MM.1S (cell line): ENCODE measurements around the gene RABEP1.

Source experiments
- DNase-seq: peaks from one replicate; pipeline ENCODE4 v3.0.0-alpha.2; 2015
- H2AFZ ChIP-seq: fragments of 300-600 bp; sonication (generic); 2 replicates; pipeline ENCODE4 v1.6.0; 2016; ENCODE audit warnings: antibody characterized with exemption, low read length
- H3F3A ChIP-seq: fragments of 300-600 bp; sonication (generic); 2 replicates; pipeline ENCODE4 v1.6.1; 2016; ENCODE audit warnings: mild to moderate bottlenecking, antibody characterized with exemption, low read length, moderate library complexity, mixed read lengths; ENCODE audit not compliant: insufficient read depth
- H3K27ac ChIP-seq: fragments of 300-600 bp; sonication (generic); 2 replicates; pipeline ENCODE4 v1.5.1; 2016; ENCODE audit warnings: mild to moderate bottlenecking, low read length
- H3K27me3 ChIP-seq: fragments of 300-600 bp; sonication (generic); replicated peaks from 2 replicates; pipeline ENCODE4 v1.6.0; 2016; ENCODE audit warnings: low read length; ENCODE audit not compliant: insufficient read depth
- H3K36me3 ChIP-seq: fragments of 300-600 bp; sonication (generic); replicated peaks from 2 replicates; pipeline ENCODE4 v1.6.1; 2016; ENCODE audit warnings: mild to moderate bottlenecking, low read length, mixed read lengths; ENCODE audit not compliant: insufficient read depth
- H3K4me1 ChIP-seq: fragments of 300-600 bp; sonication (generic); 2 replicates; pipeline ENCODE4 v1.6.1; 2016; ENCODE audit warnings: low read length, mixed read lengths
- H3K4me2 ChIP-seq: fragments of 300-600 bp; sonication (generic); 2 replicates; pipeline ENCODE4 v1.6.0; 2016; ENCODE audit warnings: low read depth, low read length
- H3K4me3 ChIP-seq: fragments of 300-600 bp; sonication (generic); 2 replicates; pipeline ENCODE4 v1.5.1; 2016; ENCODE audit warnings: low read length, mixed read lengths
- H3K79me2 ChIP-seq: fragments of 300-600 bp; sonication (generic); 2 replicates; pipeline ENCODE4 v1.6.1; 2016; ENCODE audit warnings: mixed run types, low read length, mixed read lengths
- H3K9ac ChIP-seq: fragments of 300-600 bp; sonication (generic); 2 replicates; pipeline ENCODE4 v1.6.1; 2016; ENCODE audit warnings: low read length, mixed read lengths
- H3K9me2 ChIP-seq: fragments of 300-600 bp; sonication (generic); replicated peaks from 2 replicates; pipeline ENCODE4 v1.6.1; 2016; ENCODE audit warnings: mild to moderate bottlenecking, low read length, mixed read lengths; ENCODE audit not compliant: insufficient read depth
- H3K9me3 ChIP-seq: fragments of 300-600 bp; sonication (generic); replicated peaks from 2 replicates; pipeline ENCODE4 v1.6.1; 2016; ENCODE audit warnings: mild to moderate bottlenecking, low read length, mixed read lengths; ENCODE audit not compliant: insufficient read depth
- H4K20me1 ChIP-seq: fragments of 300-600 bp; sonication (generic); 2 replicates; pipeline ENCODE4 v1.6.1; 2016; ENCODE audit warnings: mild to moderate bottlenecking, low read length, moderate library complexity, mixed read lengths; ENCODE audit not compliant: insufficient read depth
- EZH2 ChIP-seq: fragments of 300-600 bp; sonication (generic); optimal IDR thresholded peaks from 2 replicates; pipeline ENCODE3; 2017; ENCODE audit warnings: low read depth, mild to moderate bottlenecking, antibody characterized with exemption, low read length, mixed read lengths
- EZH2phosphoT487 ChIP-seq: fragments of 300-600 bp; sonication (generic); IDR thresholded peaks from 2 replicates; pipeline ENCODE4 v1.6.1; 2018; ENCODE audit warnings: antibody characterized with exemption, low read length
- TF ChIP-seq, protein P1 (sequence below): fragments of 300-600 bp; sonication (generic); IDR thresholded peaks from 2 replicates; pipeline ENCODE4 v1.5.1; 2016; ENCODE audit warnings: antibody characterized with exemption, low read length, mixed read lengths

Gene RABEP1

DNA sequence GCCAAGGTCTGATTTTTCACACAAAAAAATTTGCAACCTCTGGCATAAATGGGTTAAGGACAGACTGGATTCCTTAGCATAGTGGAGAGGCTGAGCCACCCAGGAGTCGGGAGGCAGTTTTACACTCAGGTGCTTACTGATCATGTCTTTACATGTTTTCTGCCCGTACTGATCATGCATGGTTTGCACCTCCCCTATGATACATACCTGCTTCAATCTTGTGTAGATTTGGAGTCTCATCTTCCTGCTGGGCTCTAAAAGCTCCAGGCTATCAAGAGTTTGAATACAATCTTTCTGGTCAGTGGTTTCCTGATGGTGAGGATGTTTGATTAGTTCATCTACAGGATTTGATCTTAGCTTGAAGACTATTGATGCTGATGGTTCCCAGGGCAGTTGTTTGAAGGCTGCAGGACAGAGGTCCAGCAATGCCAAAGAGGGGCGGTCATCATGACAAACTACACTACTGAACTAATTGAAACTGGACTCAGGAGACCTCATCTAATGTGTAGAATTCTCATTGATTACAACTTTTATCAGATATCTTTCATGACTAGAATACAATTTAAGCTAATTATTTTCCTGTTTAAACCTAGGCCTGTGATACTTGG, 150.0 kb downstream of the RABEP1 start:
- H3K4me3 ChIP-seq: no peak overlapping the region
- H3K9ac ChIP-seq: no peak overlapping the region
- DNase-seq: no peak
- H3K9me3 ChIP-seq: no peaks in the 10 kb centered on the region
- H4K20me1 ChIP-seq: no peaks in the 10 kb centered on the region
- no peak overlapping the region for H3K4me2 ChIP-seq
- no peaks in the 10 kb centered on the region for H3K9me2 ChIP-seq
- no peak overlapping the region for H2AFZ ChIP-seq
- peaks cover 37% of the 10 kb centered on the region for H3K79me2 ChIP-seq
- H3K4me1 ChIP-seq: no peaks in the 10 kb centered on the region
- H3F3A ChIP-seq: peaks cover 21% of the 10 kb centered on the region
- H3K27me3 ChIP-seq: no peaks in the 10 kb centered on the region
- no peak overlapping the region for H3K27ac ChIP-seq
- H3K36me3 ChIP-seq: peaks cover 19% of the 10 kb centered on the region
- TF ChIP-seq EZH2phosphoT487: no peak
- no peak for TF ChIP-seq EZH2
- TF ChIP-seq, protein P1, sequence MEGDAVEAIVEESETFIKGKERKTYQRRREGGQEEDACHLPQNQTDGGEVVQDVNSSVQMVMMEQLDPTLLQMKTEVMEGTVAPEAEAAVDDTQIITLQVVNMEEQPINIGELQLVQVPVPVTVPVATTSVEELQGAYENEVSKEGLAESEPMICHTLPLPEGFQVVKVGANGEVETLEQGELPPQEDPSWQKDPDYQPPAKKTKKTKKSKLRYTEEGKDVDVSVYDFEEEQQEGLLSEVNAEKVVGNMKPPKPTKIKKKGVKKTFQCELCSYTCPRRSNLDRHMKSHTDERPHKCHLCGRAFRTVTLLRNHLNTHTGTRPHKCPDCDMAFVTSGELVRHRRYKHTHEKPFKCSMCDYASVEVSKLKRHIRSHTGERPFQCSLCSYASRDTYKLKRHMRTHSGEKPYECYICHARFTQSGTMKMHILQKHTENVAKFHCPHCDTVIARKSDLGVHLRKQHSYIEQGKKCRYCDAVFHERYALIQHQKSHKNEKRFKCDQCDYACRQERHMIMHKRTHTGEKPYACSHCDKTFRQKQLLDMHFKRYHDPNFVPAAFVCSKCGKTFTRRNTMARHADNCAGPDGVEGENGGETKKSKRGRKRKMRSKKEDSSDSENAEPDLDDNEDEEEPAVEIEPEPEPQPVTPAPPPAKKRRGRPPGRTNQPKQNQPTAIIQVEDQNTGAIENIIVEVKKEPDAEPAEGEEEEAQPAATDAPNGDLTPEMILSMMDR: no peak

DNA sequence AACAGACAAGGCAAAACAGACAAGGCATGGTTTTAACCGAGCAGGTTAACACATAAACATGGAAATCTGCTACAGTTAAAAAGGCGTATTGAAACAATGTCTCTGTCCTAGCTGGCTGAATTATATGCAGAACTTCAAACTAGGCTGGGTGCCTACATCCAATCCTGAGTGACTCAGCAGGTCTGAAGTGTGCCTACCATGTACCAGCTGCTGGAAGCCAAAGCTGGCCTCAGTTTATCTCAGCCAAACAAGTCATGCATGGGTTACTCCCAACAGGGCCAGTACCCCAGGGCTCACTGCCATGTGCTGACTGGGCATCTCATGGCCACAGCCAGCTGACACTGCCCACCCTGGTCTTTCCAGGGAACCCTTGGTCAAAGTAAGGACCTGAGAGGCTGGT, 152.9 kb downstream of the RABEP1 start:
- H3K9me2 ChIP-seq: no peaks in the 10 kb centered on the region
- H3K79me2 ChIP-seq: peaks cover 56% of the 10 kb centered on the region
- no peak overlapping the region for H3K4me2 ChIP-seq
- peaks cover 21% of the 10 kb centered on the region for H3F3A ChIP-seq
- H3K9me3 ChIP-seq: no peaks in the 10 kb centered on the region
- H3K4me3 ChIP-seq: no peak overlapping the region
- DNase-seq: no peak
- no peak overlapping the region for H2AFZ ChIP-seq
- TF ChIP-seq EZH2 (no peak), EZH2phosphoT487 (no peak)
- TF ChIP-seq, protein P1: no peak
- H3K4me1 ChIP-seq: peaks cover 10% of the 10 kb centered on the region
- H3K9ac ChIP-seq: no peak overlapping the region
- H4K20me1 ChIP-seq: no peaks in the 10 kb centered on the region
- H3K27ac ChIP-seq: no peak overlapping the region
- peaks cover 19% of the 10 kb centered on the region for H3K36me3 ChIP-seq
- H3K27me3 ChIP-seq: no peaks in the 10 kb centered on the region
